Uterus (tissue), 2 donors: ENCODE data around the gene HLCS.

Experiments
- POLR2A ChIP-seq, 2 donors: fragments of 450-650 bp; IDR thresholded peaks; one replicate each; pipeline ENCODE4 v1.6.1; 2016; ENCODE audit warnings: antibody characterized with exemption in 2 of 2, mild to moderate bottlenecking in 1 of 2, moderate library complexity in 1 of 2
- TF ChIP-seq, protein P1 (sequence below), 4 experiments: fragments of 200-600 bp in 2 of 4; fragments of 450-650 bp in 2 of 4; sonication (generic) in 2 of 4; IDR thresholded peaks; one replicate each; pipeline ENCODE4 v1.5.1; 2016 to 2019; ENCODE audit warnings: antibody characterized with exemption in 4 of 4, mild to moderate bottlenecking in 2 of 4, moderate library complexity in 1 of 4

DNA sequence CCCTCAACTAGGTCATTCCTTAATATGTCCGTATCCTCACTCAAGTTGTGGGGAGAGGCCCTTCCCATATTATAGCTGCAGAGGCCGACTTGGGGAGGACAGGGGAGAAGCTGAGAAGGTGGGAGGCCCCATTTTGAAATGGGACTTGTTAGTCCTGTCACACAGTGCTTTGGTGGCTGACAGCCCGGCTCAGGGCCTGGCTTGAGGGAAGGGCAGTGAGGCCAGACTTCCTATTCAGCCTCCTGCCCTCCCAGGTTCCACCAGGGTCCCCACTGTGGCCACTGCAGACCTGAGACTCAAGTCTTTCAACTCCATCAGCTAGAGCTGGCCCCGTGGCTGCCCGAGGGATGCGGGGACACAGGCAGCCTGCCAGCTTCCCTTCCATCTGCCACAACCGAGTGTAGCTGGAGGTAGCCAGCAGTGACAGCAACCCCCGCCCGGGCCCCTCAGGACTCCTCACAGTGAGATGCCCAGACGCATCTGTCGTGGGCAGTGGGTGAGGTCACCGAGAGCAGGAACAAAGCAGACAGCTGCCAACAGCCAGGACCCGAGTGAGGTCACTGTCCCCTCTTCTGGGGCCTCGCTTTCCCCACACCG is 230.6 kb downstream of the HLCS start:
- TF ChIP-seq, protein P1, sequence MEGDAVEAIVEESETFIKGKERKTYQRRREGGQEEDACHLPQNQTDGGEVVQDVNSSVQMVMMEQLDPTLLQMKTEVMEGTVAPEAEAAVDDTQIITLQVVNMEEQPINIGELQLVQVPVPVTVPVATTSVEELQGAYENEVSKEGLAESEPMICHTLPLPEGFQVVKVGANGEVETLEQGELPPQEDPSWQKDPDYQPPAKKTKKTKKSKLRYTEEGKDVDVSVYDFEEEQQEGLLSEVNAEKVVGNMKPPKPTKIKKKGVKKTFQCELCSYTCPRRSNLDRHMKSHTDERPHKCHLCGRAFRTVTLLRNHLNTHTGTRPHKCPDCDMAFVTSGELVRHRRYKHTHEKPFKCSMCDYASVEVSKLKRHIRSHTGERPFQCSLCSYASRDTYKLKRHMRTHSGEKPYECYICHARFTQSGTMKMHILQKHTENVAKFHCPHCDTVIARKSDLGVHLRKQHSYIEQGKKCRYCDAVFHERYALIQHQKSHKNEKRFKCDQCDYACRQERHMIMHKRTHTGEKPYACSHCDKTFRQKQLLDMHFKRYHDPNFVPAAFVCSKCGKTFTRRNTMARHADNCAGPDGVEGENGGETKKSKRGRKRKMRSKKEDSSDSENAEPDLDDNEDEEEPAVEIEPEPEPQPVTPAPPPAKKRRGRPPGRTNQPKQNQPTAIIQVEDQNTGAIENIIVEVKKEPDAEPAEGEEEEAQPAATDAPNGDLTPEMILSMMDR (IDR thresholded peaks at IDR 0.05): no peak
- TF ChIP-seq POLR2A (IDR thresholded peaks at IDR 0.05): no peak
